Keratinocyte (primary cell): ENCODE results near the gene MLLT6. TPM values are rescaled to one million over a fixed set of nuclear protein-coding genes. Genes with fewer than 3 reads are reported as not detected.

ENCODE experiments used
- DNase-seq: peaks from one replicate; pipeline ENCODE4 v3.0.0-alpha.2; 2011; ENCODE audit warnings: low read depth, missing footprints, low spot score
- FAIRE-seq: peaks from 2 replicates; lab custom pipeline; 2011; peaks lifted over from hg19 to GRCh38; lab: Jason Lieb, UNC
- H2AFZ ChIP-seq: 2 replicates; pipeline ENCODE4 v1.6.0; 2012; ENCODE audit warnings: low read length, control low read depth, inconsistent platforms; ENCODE audit not compliant: control insufficient read depth
- H3K27ac ChIP-seq: 2 replicates; pipeline ENCODE4 v1.5.1; 2011; ENCODE audit warnings: low read length; ENCODE audit not compliant: control insufficient read depth, insufficient read depth
- H3K27me3 ChIP-seq: 3 replicates; pipeline ENCODE4 v1.6.0; 2011; ENCODE audit warnings: low read length; ENCODE audit not compliant: control insufficient read depth, insufficient read depth; ENCODE audit errors: extremely low read depth
- H3K36me3 ChIP-seq, 2 experiments: 2 replicates in 1 of 2; 3 replicates in 1 of 2; pipeline ENCODE4 v1.5.1; 2011; ENCODE audit warnings: low read length in 2 of 2, mild to moderate bottlenecking in 1 of 2; ENCODE audit not compliant: control insufficient read depth in 2 of 2, insufficient read depth in 2 of 2; ENCODE audit errors: extremely low read depth in 1 of 2
- H3K4me1 ChIP-seq: 3 replicates; pipeline ENCODE4 v1.5.1; 2011; ENCODE audit warnings: low read length; ENCODE audit not compliant: control insufficient read depth, insufficient read depth; ENCODE audit errors: extremely low read depth
- H3K4me2 ChIP-seq: 3 replicates; pipeline ENCODE4 v1.6.0; 2011; ENCODE audit warnings: low read depth, low read length; ENCODE audit not compliant: control insufficient read depth, insufficient read depth; ENCODE audit errors: extremely low read depth
- H3K4me3 ChIP-seq, 3 experiments: fragments of 200-600 bp in 1 of 3; sonication (generic) in 1 of 3; 2 replicates in 2 of 3; 3 replicates in 1 of 3; pipeline ENCODE4 v1.5.1; 2011 to 2016; ENCODE audit warnings: low read length in 3 of 3, mild to moderate bottlenecking in 3 of 3, control low read depth in 2 of 3, inconsistent platforms in 1 of 3, low read depth in 1 of 3, mixed read lengths in 1 of 3, mixed run types in 1 of 3, moderate library complexity in 1 of 3; ENCODE audit not compliant: control insufficient read depth in 2 of 3, insufficient read depth in 2 of 3; ENCODE audit errors: extremely low read depth in 1 of 3
- H3K79me2 ChIP-seq: 2 replicates; pipeline ENCODE4 v1.6.0; 2012; ENCODE audit warnings: low read length; ENCODE audit not compliant: control insufficient read depth, insufficient read depth
- H3K9ac ChIP-seq: 3 replicates; pipeline ENCODE4 v1.6.0; 2011; ENCODE audit warnings: low read length; ENCODE audit not compliant: control insufficient read depth, insufficient read depth; ENCODE audit errors: extremely low read depth
- H3K9me1 ChIP-seq: 3 replicates; pipeline ENCODE4 v1.6.0; 2011; ENCODE audit warnings: low read length; ENCODE audit not compliant: control insufficient read depth, insufficient read depth; ENCODE audit errors: extremely low read depth
- H3K9me3 ChIP-seq: 2 replicates; pipeline ENCODE4 v1.5.1; 2012; ENCODE audit warnings: low read depth, low read length; ENCODE audit not compliant: control insufficient read depth
- H4K20me1 ChIP-seq: 3 replicates; pipeline ENCODE4 v1.6.0; 2011; ENCODE audit warnings: low read length; ENCODE audit not compliant: control insufficient read depth, insufficient read depth; ENCODE audit errors: extremely low read depth
- CTCF ChIP-seq, 3 experiments: IDR thresholded peaks in 1 of 3; conservative IDR thresholded peaks in 1 of 3; optimal IDR thresholded peaks in 1 of 3; 2 replicates in 2 of 3; 3 replicates in 1 of 3; pipeline versions ENCODE3 to v1.5.1; 2011; ENCODE audit warnings: low read length in 3 of 3, mild to moderate bottlenecking in 3 of 3, moderate library complexity in 2 of 3, control low read depth in 1 of 3, inconsistent platforms in 1 of 3; ENCODE audit not compliant: insufficient read depth in 2 of 3; ENCODE audit errors: extremely low read depth in 1 of 3
- EZH2 ChIP-seq: IDR thresholded peaks from one replicate; pipeline ENCODE4 v1.6.1; 2012; ENCODE audit warnings: inconsistent platforms, mild to moderate bottlenecking, low read length, moderate library complexity
- dilution Hi-C: fragments of 300-500 bp; cut with MboI; formaldehyde crosslinking; loops from one replicate; pipeline ENCODE4 v1.7.0; 2020; ENCODE audit warnings: low sequenced_read_pairs; ENCODE audit not compliant: extremely low pct_ligation_motif_present
- polyA plus RNA-seq, 5 experiments: library from polyadenylated mRNA; depleted of rRNA in 3 of 5; stranded (reverse) in 3 of 5; stranded (forward) in 1 of 5; unstranded in 1 of 5; fragments of >200 nt; gene quantifications; 1 replicate in 1 of 5; 2 replicates in 3 of 5; 3 replicates in 1 of 5; pipeline versions ENCODE4 v1.2.1 to v1.2.3, GENCODE V29; 2011 to 2012; ENCODE audit warnings: missing spikeins in 2 of 5, low read depth in 1 of 5, low replicate concordance in 1 of 5

MLLT6 gene
- polyA plus RNA-seq, 1 donor (not counting 4 experiments of a cell fraction or from before 2014, with no cell fraction given): 17.4 TPM

- no peak overlapping the region for H3K4me2 ChIP-seq
- no peaks in the 10 kb centered on the region for H3K9me3 ChIP-seq
- H3K4me3 ChIP-seq: no peak overlapping the region
- DNase-seq: no peak
- H3K9ac ChIP-seq: no peak overlapping the region
- TF ChIP-seq CTCF (optimal IDR thresholded peaks at IDR 0.05 in 1 of 3, IDR thresholded peaks at IDR 0.05 in 1 of 3, conservative IDR thresholded peaks at IDR 0.05 in 1 of 3; ENCODE audit: extremely low read depth in 1 of 3, insufficient read depth in 2 of 3, low read length in 3 of 3): no peak
- TF ChIP-seq EZH2: no peak
- no peaks in the 10 kb centered on the region for H3K79me2 ChIP-seq
- H3K36me3 ChIP-seq: peaks cover 4 to 21% of the 10 kb centered on the region in 2 experiments
- H3K9me1 ChIP-seq: no peaks in the 10 kb centered on the region
- H4K20me1 ChIP-seq: no peaks in the 10 kb centered on the region
- no peak overlapping the region for H2AFZ ChIP-seq
- no peaks in the 10 kb centered on the region for H3K27me3 ChIP-seq
- FAIRE-seq: no peak
- dilution Hi-C loops: no loop called here
- no peak overlapping the region for H3K27ac ChIP-seq
- peaks cover 4% of the 10 kb centered on the region for H3K4me1 ChIP-seq
These were observed 15.0 kb downstream of the MLLT6 start for GRCh38 chr17:38719943-38720641.

- H4K20me1 ChIP-seq: no peaks in the 10 kb centered on the region
- no peaks in the 10 kb centered on the region for H3K9me3 ChIP-seq
- no peaks in the 10 kb centered on the region for H3K79me2 ChIP-seq
- no peak overlapping the region for H3K9ac ChIP-seq
- TF ChIP-seq EZH2: no peak
- no peak for TF ChIP-seq CTCF (optimal IDR thresholded peaks at IDR 0.05 in 1 of 3, IDR thresholded peaks at IDR 0.05 in 1 of 3, conservative IDR thresholded peaks at IDR 0.05 in 1 of 3; ENCODE audit: extremely low read depth in 1 of 3, insufficient read depth in 2 of 3, low read length in 3 of 3)
- H3K36me3 ChIP-seq: peaks cover 4 to 21% of the 10 kb centered on the region in 2 experiments
- no peaks in the 10 kb centered on the region for H3K9me1 ChIP-seq
- no peak for FAIRE-seq
- no peaks in the 10 kb centered on the region for H3K27me3 ChIP-seq
- dilution Hi-C loops: no loop called here
- peaks cover 4% of the 10 kb centered on the region for H3K4me1 ChIP-seq
- no peak overlapping the region for H3K4me2 ChIP-seq
- no peak overlapping the region for H3K27ac ChIP-seq
- H2AFZ ChIP-seq: no peak overlapping the region
- H3K4me3 ChIP-seq: no peak overlapping the region
- no peak for DNase-seq
These were observed 15.9 kb downstream of the MLLT6 start for GRCh38 chr17:38720941-38721340.
